ENCODE measurements around the gene COL27A1. TPM values are rescaled to one million over a fixed set of nuclear protein-coding genes. Genes with fewer than 3 reads are reported as not detected.
"Not testable (repeated sequence)": the region's sequence is repeated elsewhere in the genome, so short reads cannot be mapped to it uniquely, and the experiment has no call there.

The COL27A1 gene
- total and polyA plus RNA-seq, 2 donors (not counting 1 experiment from before 2014, with no cell fraction given), result 0.16 to 0.27 TPM

GRCh38 chr9:114325684-114326254 lies 170.4 kb downstream of the COL27A1 start:
- intact Hi-C loops (cut with micrococcal nuclease); H3K4me1 Mint-ChIP-seq; H4K20me1 ChIP-seq (ENCODE audit: control insufficient read depth, insufficient read depth, low read length, poor library complexity, severe bottlenecking); H3K27me3 Mint-ChIP-seq; H3K4me3 ChIP-seq (ENCODE audit: control extremely low read depth in 1 of 5, extremely low read depth in 1 of 5, insufficient read depth in 1 of 5, low read depth in 2 of 5, low read length in 4 of 5); H3K4me2 ChIP-seq (replicated peaks; ENCODE audit: low read depth, low read length, poor library complexity, severe bottlenecking); DNase-seq; H3K9me3 ChIP-seq (ENCODE audit: control extremely low read depth in 1 of 3, control insufficient read depth in 2 of 3, insufficient read depth in 1 of 3, low read length in 2 of 3); H3K9ac ChIP-seq (ENCODE audit: low read length); ATAC-seq (ENCODE audit: low read depth); H3K36me3 ChIP-seq (replicated peaks in 1 of 2; ENCODE audit: control extremely low read depth in 1 of 2, control insufficient read depth in 1 of 2, extremely low read depth in 1 of 2, insufficient read depth in 2 of 2, low read length in 1 of 2); H3K27ac Mint-ChIP-seq; H3K27me3 ChIP-seq (replicated peaks in 1 of 4; ENCODE audit: control extremely low read depth in 1 of 4, control insufficient read depth in 3 of 4, insufficient read depth in 4 of 4, low read length in 3 of 4); H2AFZ ChIP-seq (ENCODE audit: insufficient read depth, low read depth, low read length, poor library complexity, severe bottlenecking); H3K4me1 ChIP-seq (ENCODE audit: control insufficient read depth in 2 of 2, insufficient read depth in 2 of 2, low read length in 2 of 2); H3K4me3 Mint-ChIP-seq; H3K27ac ChIP-seq (ENCODE audit: low read length in 2 of 2); POLR2A ChIA-PET; H3K9me3 Mint-ChIP-seq (ENCODE audit: insufficient read depth); H3K79me2 ChIP-seq (ENCODE audit: control insufficient read depth, insufficient read depth, low read length): not testable (repeated sequence)
- WGBS (ENCODE audit: insufficient coverage), result no CpG with 5 or more reads among the region's 3 CpGs
- CTCF ChIA-PET, result interaction anchor here (0.6 kb wide), 1 partner anchor 79 kb away, joined by 3 read pairs; no protein-coding TSS in a partner anchor

DNA sequence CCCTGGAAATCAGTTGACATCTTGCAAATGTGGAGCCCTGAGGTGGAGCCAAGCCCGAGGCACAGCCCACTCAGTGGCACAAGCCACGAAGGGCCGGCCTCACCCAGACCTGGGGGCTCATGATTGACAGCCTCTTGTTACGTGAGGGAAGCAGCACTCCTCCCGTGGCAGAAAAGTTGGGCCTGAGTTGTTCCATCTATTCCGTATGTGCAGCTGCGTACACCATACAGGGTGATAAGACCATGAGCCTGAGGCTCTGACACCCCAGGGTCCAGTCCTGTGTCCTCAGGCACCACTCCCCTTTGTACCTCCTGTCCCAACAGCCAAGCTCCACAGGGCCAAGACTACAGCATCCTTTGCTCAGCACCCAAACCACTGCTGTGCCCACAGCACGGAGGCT lies 172.4 kb downstream of the COL27A1 start:
- Histone ChIP-seq H3K9me3 (ENCODE audit: control extremely low read depth in 1 of 3, control insufficient read depth in 2 of 3, insufficient read depth in 1 of 3, low read length in 2 of 3) (peaks cover 0 to 8% (median 0%) of the 10 kb centered on the region in 3 donors), H3K4me2 (replicated peaks; ENCODE audit: low read depth, low read length, poor library complexity, severe bottlenecking) (no peak overlapping the region), H3K79me2 (ENCODE audit: control insufficient read depth, insufficient read depth, low read length) (no peaks in the 10 kb centered on the region), H3K36me3 (replicated peaks in 1 of 2; ENCODE audit: control extremely low read depth in 1 of 2, control insufficient read depth in 1 of 2, extremely low read depth in 1 of 2, insufficient read depth in 2 of 2, low read length in 1 of 2) (no peaks in the 10 kb centered on the region), H3K4me1 (ENCODE audit: control insufficient read depth in 2 of 2, insufficient read depth in 2 of 2, low read length in 2 of 2) (no peaks in the 10 kb centered on the region), H3K27ac (ENCODE audit: low read length in 2 of 2) (no peak overlapping the region), H3K4me3 (ENCODE audit: control extremely low read depth in 1 of 5, extremely low read depth in 1 of 5, insufficient read depth in 1 of 5, low read depth in 2 of 5, low read length in 4 of 5) (no peak overlapping the region), H4K20me1 (ENCODE audit: control insufficient read depth, insufficient read depth, low read length, poor library complexity, severe bottlenecking) (no peaks in the 10 kb centered on the region), H3K9ac (ENCODE audit: low read length) (no peak overlapping the region), H2AFZ (ENCODE audit: insufficient read depth, low read depth, low read length, poor library complexity, severe bottlenecking) (no peak overlapping the region), H3K27me3 (replicated peaks in 1 of 4; ENCODE audit: control extremely low read depth in 1 of 4, control insufficient read depth in 3 of 4, insufficient read depth in 4 of 4, low read length in 3 of 4) (no peaks in the 10 kb centered on the region)
- POLR2A ChIA-PET, result no interaction called here
- no peak for TF ChIP-seq EZH2 (IDR thresholded peaks at IDR 0.05; ENCODE audit: borderline replicate concordance, insufficient read depth, low read depth, low read length, poor library complexity, severe bottlenecking)
- intact Hi-C loops (cut with micrococcal nuclease), result no loop called here
- Mint-ChIP-seq H3K4me1 (peaks cover 14% of the 10 kb centered on the region), H3K27me3 (no peaks in the 10 kb centered on the region), H3K4me3 (no peak overlapping the region), H3K27ac (no peak overlapping the region), H3K9me3 (ENCODE audit: insufficient read depth) (no peaks in the 10 kb centered on the region)
- CTCF ChIA-PET, result no interaction called here
- ATAC-seq (ENCODE audit: low read depth) (no peak), DNase-seq (no peak)
- WGBS (ENCODE audit: insufficient coverage), result 88% methylated on average over 8 of the region's 8 CpGs

DNA sequence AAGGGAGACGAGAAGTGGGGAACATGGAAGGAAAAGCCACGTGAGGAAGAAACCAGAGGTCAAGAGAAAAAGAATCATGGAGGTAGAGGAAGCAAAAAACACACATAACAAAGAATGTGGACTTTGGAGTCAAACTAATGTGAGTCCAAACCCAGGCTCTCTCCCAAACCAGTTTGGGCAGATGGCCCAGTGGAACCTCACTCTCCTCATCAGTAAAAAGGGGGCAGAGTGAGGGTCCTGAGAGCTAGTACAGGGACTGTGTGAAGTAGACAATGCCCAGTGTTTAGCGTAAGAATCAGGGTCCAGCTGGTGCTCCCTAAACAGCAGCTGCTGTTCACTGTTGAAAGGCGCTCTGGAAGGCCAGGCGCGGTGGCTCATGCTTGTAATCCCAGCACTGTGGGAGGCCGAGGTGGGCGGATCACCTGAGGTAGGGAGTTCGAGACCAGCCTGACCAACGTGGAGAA lies 173.1 kb downstream of the COL27A1 start:
- H3K4me1 ChIP-seq (ENCODE audit: control insufficient read depth in 2 of 2, insufficient read depth in 2 of 2, low read length in 2 of 2); CTCF ChIA-PET; H3K27me3 ChIP-seq (replicated peaks in 1 of 4; ENCODE audit: control extremely low read depth in 1 of 4, control insufficient read depth in 3 of 4, insufficient read depth in 4 of 4, low read length in 3 of 4); ATAC-seq (ENCODE audit: low read depth); H3K4me2 ChIP-seq (replicated peaks; ENCODE audit: low read depth, low read length, poor library complexity, severe bottlenecking); H3K4me3 ChIP-seq (ENCODE audit: control extremely low read depth in 1 of 5, extremely low read depth in 1 of 5, insufficient read depth in 1 of 5, low read depth in 2 of 5, low read length in 4 of 5); H3K9me3 ChIP-seq (ENCODE audit: control extremely low read depth in 1 of 3, control insufficient read depth in 2 of 3, insufficient read depth in 1 of 3, low read length in 2 of 3); H3K9ac ChIP-seq (ENCODE audit: low read length); H3K79me2 ChIP-seq (ENCODE audit: control insufficient read depth, insufficient read depth, low read length); H2AFZ ChIP-seq (ENCODE audit: insufficient read depth, low read depth, low read length, poor library complexity, severe bottlenecking); H3K27ac Mint-ChIP-seq; H3K36me3 ChIP-seq (replicated peaks in 1 of 2; ENCODE audit: control extremely low read depth in 1 of 2, control insufficient read depth in 1 of 2, extremely low read depth in 1 of 2, insufficient read depth in 2 of 2, low read length in 1 of 2); H3K9me3 Mint-ChIP-seq (ENCODE audit: insufficient read depth); H4K20me1 ChIP-seq (ENCODE audit: control insufficient read depth, insufficient read depth, low read length, poor library complexity, severe bottlenecking); H3K27ac ChIP-seq (ENCODE audit: low read length in 2 of 2); POLR2A ChIA-PET; DNase-seq; intact Hi-C loops (cut with micrococcal nuclease); H3K27me3 Mint-ChIP-seq; H3K4me3 Mint-ChIP-seq: not testable (repeated sequence)
- H3K4me1 Mint-ChIP-seq, result peaks cover 14% of the 10 kb centered on the region
- WGBS (ENCODE audit: insufficient coverage), result 87% methylated on average over 8 of the region's 10 CpGs
